HG02610 (cell line): ENCODE measurements around the gene PRMT2.

ENCODE experiments used
- ATAC-seq: cut with Tn5 transposase; IDR thresholded peaks from one replicate; pipeline ENCODE4 v1.9.1; 2021; ENCODE audit warnings: mild to moderate bottlenecking, moderate library complexity; ENCODE audit not compliant: unreplicated experiment

The PRMT2 gene

GRCh38 chr21:46641656-46642055 is 6.2 kb downstream of the PRMT2 start:
- no peak for ATAC-seq

- ATAC-seq, result no peak
These were observed 8.1 kb downstream of the PRMT2 start for GRCh38 chr21:46643379-46644177.

- ATAC-seq, result no peak
These were observed 10.4 kb downstream of the PRMT2 start for GRCh38 chr21:46645840-46646239.

GRCh38 chr21:46646541-46647154 is 11.2 kb downstream of the PRMT2 start:
- ATAC-seq, result no peak

- no peak for ATAC-seq
These were observed 13.1 kb downstream of the PRMT2 start for GRCh38 chr21:46648539-46648938.

- ATAC-seq, result no peak
These were observed 13.9 kb downstream of the PRMT2 start for GRCh38 chr21:46649356-46649755.

GRCh38 chr21:46650476-46651098 is 15.1 kb downstream of the PRMT2 start:
- ATAC-seq, result no peak

GRCh38 chr21:46651121-46651520 is 15.6 kb downstream of the PRMT2 start:
- no peak for ATAC-seq

GRCh38 chr21:46655230-46655629 is 19.8 kb downstream of the PRMT2 start:
- ATAC-seq, result no peak

GRCh38 chr21:46656820-46657219 is 21.3 kb downstream of the PRMT2 start:
- no peak for ATAC-seq

GRCh38 chr21:46660505-46660904 is 25.0 kb downstream of the PRMT2 start:
- no peak for ATAC-seq

GRCh38 chr21:46661211-46661625 is 25.7 kb downstream of the PRMT2 start:
- no peak for ATAC-seq

GRCh38 chr21:46661642-46662366 is 26.3 kb downstream of the PRMT2 start:
- ATAC-seq, result no peak

GRCh38 chr21:46662367-46662654 is 26.8 kb downstream of the PRMT2 start:
- ATAC-seq, result no peak

GRCh38 chr21:46662765-46663500 is 27.5 kb downstream of the PRMT2 start:
- ATAC-seq, result no peak

- no peak for ATAC-seq
These were observed 28.3 kb downstream of the PRMT2 start for GRCh38 chr21:46663754-46664153.

GRCh38 chr21:46664316-46664995 is 29.0 kb downstream of the PRMT2 start:
- no peak for ATAC-seq

- no peak for ATAC-seq
These were observed 30.1 kb downstream of the PRMT2 start for GRCh38 chr21:46665566-46665965.

- ATAC-seq, result no peak
These were observed 31.7 kb downstream of the PRMT2 start for GRCh38 chr21:46666941-46667740.
